CD8-positive, alpha-beta memory T cell (primary cell): ENCODE measurements around the gene ACOT4. TPM values are rescaled to one million over a fixed set of nuclear protein-coding genes. Genes with fewer than 3 reads are reported as not detected.
"Not testable (repeated sequence)": the region's sequence is repeated elsewhere in the genome, so short reads cannot be mapped to it uniquely, and the experiment has no call there.

ENCODE experiments used
- CTCF ChIA-PET: fragments of 350-600 bp; sonication (Branson Sonifier 250); formaldehyde crosslinking; loops from one replicate; lab custom pipeline; 2021; ENCODE audit warnings: antibody characterized with exemption; lab: Charles Lee
- POLR2A ChIA-PET: fragments of 350-600 bp; sonication (Branson Sonifier 250); formaldehyde crosslinking; loops from one replicate; lab custom pipeline; 2021; ENCODE audit warnings: antibody characterized with exemption; lab: Charles Lee
- DNase-seq, 5 donors: peaks; one replicate each; pipeline versions ENCODE4 v3.0.0 to v3.0.0-alpha.2; 2020 to 2022; ENCODE audit warnings: mixed read lengths in 1 of 5
- H3K27ac ChIP-seq: one replicate; pipeline ENCODE4 v1.7.0; 2013; ENCODE audit warnings: low read depth, mild to moderate bottlenecking, low read length, moderate library complexity
- H3K27me3 ChIP-seq: 2 replicates; pipeline ENCODE4 v1.7.0; 2013; ENCODE audit warnings: low read length, mild to moderate bottlenecking; ENCODE audit not compliant: insufficient read depth, poor library complexity, severe bottlenecking
- H3K36me3 ChIP-seq: 2 replicates; pipeline ENCODE4 v1.7.0; 2013; ENCODE audit warnings: mild to moderate bottlenecking, low read length, moderate library complexity; ENCODE audit not compliant: insufficient read depth
- H3K4me1 ChIP-seq: 2 replicates; pipeline ENCODE4 v1.7.0; 2013; ENCODE audit warnings: mild to moderate bottlenecking, low read length, moderate library complexity; ENCODE audit not compliant: insufficient read depth
- H3K4me3 ChIP-seq: 2 replicates; pipeline ENCODE4 v1.7.0; 2013; ENCODE audit warnings: mild to moderate bottlenecking, low read length
- H3K9me3 ChIP-seq: 2 replicates; pipeline ENCODE4 v1.7.0; 2013; ENCODE audit warnings: mild to moderate bottlenecking, low read length
- H3K27ac Mint-ChIP-seq, 8 donors: one replicate each; pipeline ENCODE4 v1.8.0; 2020 to 2021; ENCODE audit warnings: mixed read lengths in 8 of 8, mild to moderate bottlenecking in 6 of 8, inconsistent platforms in 3 of 8, moderate library complexity in 3 of 8
- H3K27me3 Mint-ChIP-seq, 2 donors: one replicate each; pipeline ENCODE4 v1.8.0; 2020 to 2021; ENCODE audit warnings: mixed read lengths in 2 of 2, mild to moderate bottlenecking in 1 of 2, moderate library complexity in 1 of 2
- H3K36me3 Mint-ChIP-seq, 3 donors: one replicate each; pipeline ENCODE4 v1.8.0; 2020 to 2021; ENCODE audit warnings: mixed read lengths in 3 of 3, inconsistent platforms in 1 of 3, mild to moderate bottlenecking in 1 of 3
- H3K4me1 Mint-ChIP-seq, 3 donors: one replicate each; pipeline ENCODE4 v1.8.0; 2020 to 2021; ENCODE audit warnings: mixed read lengths in 3 of 3, inconsistent platforms in 1 of 3, mild to moderate bottlenecking in 1 of 3
- H3K4me3 Mint-ChIP-seq, 7 donors: one replicate each; pipeline ENCODE4 v1.8.0; 2020 to 2021; ENCODE audit warnings: mixed read lengths in 7 of 7, mild to moderate bottlenecking in 6 of 7, moderate library complexity in 4 of 7, inconsistent platforms in 2 of 7
- H3K9me3 Mint-ChIP-seq, 5 donors: one replicate each; pipeline ENCODE4 v1.8.0; 2020 to 2022; ENCODE audit warnings: mixed read lengths in 5 of 5, mild to moderate bottlenecking in 3 of 5, moderate library complexity in 2 of 5, inconsistent platforms in 1 of 5
- polyA plus RNA-seq: library from polyadenylated mRNA; unstranded; fragments of 300-500 nt; fragmentation: Illumina TruSeq; gene quantifications from one replicate; pipeline ENCODE4 v1.2.3, GENCODE V29; 2021
- total RNA-seq, 2 experiments: library from RNA; stranded (reverse); gene quantifications; one replicate each; pipeline ENCODE4 v1.2.3, GENCODE V29; 2021

ACOT4 gene
- total RNA-seq (1 to 10 TPM; 4.0 to 5.0 TPM), polyA plus RNA-seq (5.0 TPM)

GRCh38 chr14:73591690-73592449, at the start of gene ACOT4:
Gene ACOT4, plus strand, starts transcription at chr14:73591873. Its CDS starts 87 bp downstream, at chr14:73591960.
- Mint-ChIP-seq H3K27ac (peak within 1 kb of the TSS; percentile 37 to 84 (median 80)), H3K9me3 (no peaks in the 10 kb centered on the region), H3K36me3 (peaks cover 0 to 9% (median 0%) of the 10 kb centered on the region in 3 donors), H3K4me1 (peaks cover 9 to 21% (median 16%) of the 10 kb centered on the region in 3 donors), H3K4me3 (peak within 1 kb of the TSS; percentile 73 to 93 (median 80)), H3K27me3 (peaks cover 0 to 1% of the 10 kb centered on the region in 2 donors)
- Histone ChIP-seq H3K4me3 (peak within 1 kb of the TSS; percentile 84), H3K27ac (peak within 1 kb of the TSS; percentile 75), H3K36me3 (no peaks in the 10 kb centered on the region), H3K4me1 (peaks cover 4% of the 10 kb centered on the region), H3K27me3 (no peaks in the 10 kb centered on the region), H3K9me3 (no peaks in the 10 kb centered on the region)
- ChIA-PET POLR2A (interaction anchor here (0.6 to 2.5 kb wide), 6 partner anchors 21 to 530 kb away, joined by 3 to 23 read pairs (median 4); partner anchors contain the start of genes ACOT2, ACOT6, NUMB and RIOX1), CTCF (interaction anchor here (1.2 to 2.0 kb wide), 6 partner anchors 21 to 132 kb away, joined by 3 to 11 read pairs (median 5); partner anchors contain the start of genes ACOT2 and ACOT6)
- DNase-seq = peak; percentile 23 to 74 (median 68)

GRCh38 chr14:73542961-73543360, 48.7 kb upstream of the ACOT4 start:
- H3K27ac ChIP-seq, DNase-seq, H3K9me3 ChIP-seq, H3K4me3 ChIP-seq, H3K4me1 ChIP-seq, H3K36me3 ChIP-seq, H3K9me3 Mint-ChIP-seq, CTCF ChIA-PET, H3K4me1 Mint-ChIP-seq, H3K36me3 Mint-ChIP-seq, H3K27ac Mint-ChIP-seq, H3K4me3 Mint-ChIP-seq, H3K27me3 Mint-ChIP-seq, POLR2A ChIA-PET, H3K27me3 ChIP-seq: not testable (repeated sequence)

GRCh38 chr14:73545353-73545752, 46.3 kb upstream of the ACOT4 start:
- H3K4me1 ChIP-seq, H3K27me3 ChIP-seq, H3K9me3 ChIP-seq, H3K36me3 Mint-ChIP-seq, H3K9me3 Mint-ChIP-seq, H3K36me3 ChIP-seq, H3K27ac ChIP-seq, CTCF ChIA-PET, H3K27ac Mint-ChIP-seq, H3K4me3 ChIP-seq, H3K4me3 Mint-ChIP-seq, H3K27me3 Mint-ChIP-seq, H3K4me1 Mint-ChIP-seq, DNase-seq: not testable (repeated sequence)
- POLR2A ChIA-PET = interaction anchor here (0.6 kb wide), 1 partner anchor 26 kb away, joined by 6 read pairs; no protein-coding TSS in a partner anchor

- H3K9me3 ChIP-seq, H3K36me3 ChIP-seq, H3K27ac ChIP-seq, CTCF ChIA-PET, H3K4me1 Mint-ChIP-seq, H3K4me3 ChIP-seq, POLR2A ChIA-PET, H3K4me3 Mint-ChIP-seq, H3K27me3 ChIP-seq, H3K27ac Mint-ChIP-seq, DNase-seq, H3K4me1 ChIP-seq, H3K9me3 Mint-ChIP-seq, H3K27me3 Mint-ChIP-seq, H3K36me3 Mint-ChIP-seq: not testable (repeated sequence)
Measured at GRCh38 chr14:73549097-73549496, 42.6 kb upstream of the ACOT4 start.

- POLR2A ChIA-PET, H3K36me3 ChIP-seq, H3K27ac Mint-ChIP-seq, H3K4me1 ChIP-seq, H3K27me3 Mint-ChIP-seq, H3K9me3 Mint-ChIP-seq, CTCF ChIA-PET, DNase-seq, H3K9me3 ChIP-seq, H3K27ac ChIP-seq, H3K36me3 Mint-ChIP-seq, H3K4me1 Mint-ChIP-seq, H3K27me3 ChIP-seq, H3K4me3 Mint-ChIP-seq, H3K4me3 ChIP-seq: not testable (repeated sequence)
Measured at GRCh38 chr14:73549889-73550524, 41.7 kb upstream of the ACOT4 start.

GRCh38 chr14:73553845-73554244, 37.8 kb upstream of the ACOT4 start:
- no peaks in the 10 kb centered on the region for H3K4me1 Mint-ChIP-seq
- H3K9me3 ChIP-seq = no peaks in the 10 kb centered on the region
- DNase-seq = no peak
- H3K4me1 ChIP-seq = no peaks in the 10 kb centered on the region
- CTCF ChIA-PET = no interaction called here
- POLR2A ChIA-PET = no interaction called here
- no peak overlapping the region for H3K27ac Mint-ChIP-seq
- H3K9me3 Mint-ChIP-seq = peaks cover 0 to 8% (median 0%) of the 10 kb centered on the region in 5 donors
- no peak overlapping the region for H3K27ac ChIP-seq
- H3K27me3 ChIP-seq = no peaks in the 10 kb centered on the region
- peaks cover 0 to 11% (median 0%) of the 10 kb centered on the region in 3 donors for H3K36me3 Mint-ChIP-seq
- no peaks in the 10 kb centered on the region for H3K27me3 Mint-ChIP-seq
- no peak overlapping the region for H3K4me3 ChIP-seq
- no peaks in the 10 kb centered on the region for H3K36me3 ChIP-seq
- H3K4me3 Mint-ChIP-seq = no peak overlapping the region

GRCh38 chr14:73557201-73557600, 34.5 kb upstream of the ACOT4 start:
- H3K27ac Mint-ChIP-seq, H3K4me3 Mint-ChIP-seq, H3K27me3 ChIP-seq, H3K9me3 ChIP-seq, H3K27me3 Mint-ChIP-seq, CTCF ChIA-PET, H3K36me3 ChIP-seq, H3K4me1 ChIP-seq, H3K27ac ChIP-seq, H3K4me3 ChIP-seq, POLR2A ChIA-PET, DNase-seq, H3K4me1 Mint-ChIP-seq: not testable (repeated sequence)
- Mint-ChIP-seq H3K36me3 (peaks cover 0 to 18% (median 0%) of the 10 kb centered on the region in 3 donors), H3K9me3 (peaks cover 0 to 11% (median 0%) of the 10 kb centered on the region in 5 donors)

GRCh38 chr14:73558238-73558637, 33.4 kb upstream of the ACOT4 start:
- H3K4me1 ChIP-seq, H3K4me3 Mint-ChIP-seq, H3K9me3 ChIP-seq, H3K27me3 Mint-ChIP-seq, H3K4me3 ChIP-seq, H3K27ac ChIP-seq, H3K36me3 ChIP-seq, DNase-seq, POLR2A ChIA-PET, H3K4me1 Mint-ChIP-seq, H3K27ac Mint-ChIP-seq, H3K27me3 ChIP-seq: not testable (repeated sequence)
- Mint-ChIP-seq H3K9me3 (peaks cover 0 to 16% (median 0%) of the 10 kb centered on the region in 5 donors), H3K36me3 (peaks cover 0 to 26% (median 4%) of the 10 kb centered on the region in 3 donors)
- CTCF ChIA-PET = interaction anchor here (0.7 kb wide), 2 partner anchors 59 to 297 kb away, joined by 3 read pairs; no protein-coding TSS in a partner anchor
